HEK293 (cell line): Measurements from ENCODE around the gene RNF144A.

ENCODE experiments used
- CTCF ChIA-PET: fragments of 350-600 bp; formaldehyde crosslinking; extraction: SDS; loops from one replicate; lab custom pipeline; 2021; ENCODE audit warnings: antibody characterized with exemption; lab: Yijun Ruan, JAX
- POLR2A ChIA-PET: fragments of 300-600 bp; formaldehyde crosslinking; extraction: SDS; loops from one replicate; lab custom pipeline; 2020; ENCODE audit warnings: antibody characterized with exemption, inconsistent platforms; lab: Yijun Ruan, JAX
- H3K27ac ChIP-seq: fragments of 200-500 bp; sonication (Bioruptor generic); 2 replicates; pipeline ENCODE4 v1.5.1; 2014; ENCODE audit warnings: low read depth, low read length, control low read depth, inconsistent platforms; ENCODE audit errors: extremely low read depth
- H3K36me3 ChIP-seq, 2 experiments: fragments of 200-500 bp in 1 of 2; sonication (Bioruptor generic) in 1 of 2; 1 replicate in 1 of 2; 2 replicates in 1 of 2; pipeline ENCODE4 v1.5.1; 2014 to 2017; ENCODE audit warnings: inconsistent platforms in 2 of 2, low read length in 2 of 2; ENCODE audit not compliant: control insufficient read depth in 2 of 2, insufficient read depth in 1 of 2
- H3K4me1 ChIP-seq: fragments of 200-500 bp; sonication (Bioruptor generic); 2 replicates; pipeline ENCODE4 v1.5.1; 2014; ENCODE audit warnings: mild to moderate bottlenecking, low read length, inconsistent platforms; ENCODE audit not compliant: control insufficient read depth, insufficient read depth
- H3K4me3 ChIP-seq: 2 replicates; pipeline ENCODE4 v1.5.1; 2011; ENCODE audit warnings: low read depth, mild to moderate bottlenecking, control low read depth, low read length, moderate library complexity
- H3K9me3 ChIP-seq: fragments of 200-500 bp; sonication (Bioruptor generic); 2 replicates; pipeline ENCODE4 v1.5.1; 2014; ENCODE audit warnings: low read depth, low read length, inconsistent platforms; ENCODE audit not compliant: control insufficient read depth, insufficient read depth
- BCL11B ChIP-seq: fragments of 450-650 bp; formaldehyde crosslinking; IDR thresholded peaks from 2 replicates; pipeline ENCODE4 v1.5.1; 2016; ENCODE audit warnings: low read depth, missing biosample characterization, missing genetic modification characterization
- GFI1B ChIP-seq: fragments of 450-650 bp; formaldehyde crosslinking; IDR thresholded peaks from 2 replicates; pipeline ENCODE4 v1.5.1; 2016; ENCODE audit warnings: missing biosample characterization, missing genetic modification characterization
- GLI2 ChIP-seq: fragments of 450-650 bp; formaldehyde crosslinking; IDR thresholded peaks from 2 replicates; pipeline ENCODE4; 2017; ENCODE audit warnings: missing biosample characterization, missing genetic modification characterization, low read depth, borderline replicate concordance
- GLI4 ChIP-seq: fragments of 450-650 bp; formaldehyde crosslinking; IDR thresholded peaks from 2 replicates; pipeline ENCODE4 v1.5.1; 2016; ENCODE audit warnings: missing biosample characterization, missing genetic modification characterization
- HOXD13 ChIP-seq: sonication (generic); formaldehyde crosslinking; IDR thresholded peaks from 2 replicates; pipeline ENCODE4 v1.8.0; 2022; ENCODE audit warnings: missing genetic modification reagents, borderline replicate concordance
- KLF17 ChIP-seq: fragments of 450-650 bp; formaldehyde crosslinking; IDR thresholded peaks from 2 replicates; pipeline ENCODE4 v1.5.1; 2016; ENCODE audit warnings: missing biosample characterization, missing genetic modification characterization
- MZF1 ChIP-seq: fragments of 450-650 bp; formaldehyde crosslinking; IDR thresholded peaks from 2 replicates; pipeline ENCODE4 v1.5.1; 2017; ENCODE audit warnings: missing biosample characterization, missing genetic modification characterization, borderline replicate concordance
- PRDM4 ChIP-seq: fragments of 450-650 bp; formaldehyde crosslinking; IDR thresholded peaks from 2 replicates; pipeline ENCODE4 v1.5.1; 2017; ENCODE audit warnings: missing biosample characterization, missing genetic modification characterization
- PRDM6 ChIP-seq: fragments of 450-650 bp; formaldehyde crosslinking; IDR thresholded peaks from 2 replicates; pipeline ENCODE4 v1.5.1; 2017; ENCODE audit warnings: missing biosample characterization, missing genetic modification characterization
- RBAK ChIP-seq: fragments of 450-650 bp; formaldehyde crosslinking; IDR thresholded peaks from 2 replicates; pipeline ENCODE4 v1.5.1; 2016; ENCODE audit warnings: missing biosample characterization, missing genetic modification characterization
- SP2 ChIP-seq: fragments of 450-650 bp; formaldehyde crosslinking; IDR thresholded peaks from 2 replicates; pipeline ENCODE4 v1.5.1; 2016; ENCODE audit warnings: missing biosample characterization, missing genetic modification characterization
- TRIM28 ChIP-seq: IDR thresholded peaks from 2 replicates; pipeline ENCODE4 v1.6.1; 2011; ENCODE audit warnings: low read length, control low read depth, borderline replicate concordance
- WT1 ChIP-seq: fragments of 450-650 bp; formaldehyde crosslinking; IDR thresholded peaks from 2 replicates; pipeline ENCODE4 v1.5.1; 2016; ENCODE audit warnings: missing biosample characterization, missing genetic modification characterization
- ZBTB48 ChIP-seq: fragments of 450-650 bp; formaldehyde crosslinking; IDR thresholded peaks from 2 replicates; pipeline ENCODE4 v1.5.1; 2016; ENCODE audit warnings: missing biosample characterization, missing genetic modification characterization
- ZEB2 ChIP-seq: fragments of 450-650 bp; formaldehyde crosslinking; IDR thresholded peaks from 2 replicates; pipeline ENCODE4 v1.5.1; 2016; ENCODE audit warnings: missing biosample characterization, missing genetic modification characterization
- ZNF114 ChIP-seq: fragments of 450-650 bp; formaldehyde crosslinking; IDR thresholded peaks from 2 replicates; pipeline ENCODE4 v1.5.0; 2017; ENCODE audit warnings: missing biosample characterization, missing genetic modification characterization
- ZNF174 ChIP-seq: fragments of 450-650 bp; formaldehyde crosslinking; IDR thresholded peaks from 2 replicates; pipeline ENCODE4 v1.5.0; 2017; ENCODE audit warnings: missing biosample characterization, mild to moderate bottlenecking, missing genetic modification characterization
- ZNF239 ChIP-seq: fragments of 450-650 bp; formaldehyde crosslinking; IDR thresholded peaks from 2 replicates; pipeline ENCODE4 v1.5.1; 2016; ENCODE audit warnings: missing biosample characterization, missing genetic modification characterization
- ZNF248 ChIP-seq: fragments of 450-650 bp; formaldehyde crosslinking; IDR thresholded peaks from 2 replicates; pipeline ENCODE4 v1.5.1; 2017; ENCODE audit warnings: missing biosample characterization, missing genetic modification characterization
- ZNF449 ChIP-seq: fragments of 450-650 bp; formaldehyde crosslinking; IDR thresholded peaks from 2 replicates; pipeline ENCODE4 v1.5.1; 2017; ENCODE audit warnings: missing biosample characterization, mild to moderate bottlenecking, missing genetic modification characterization, moderate library complexity
- ZNF488 ChIP-seq: fragments of 450-650 bp; formaldehyde crosslinking; IDR thresholded peaks from 2 replicates; pipeline ENCODE4 v1.5.1; 2016; ENCODE audit warnings: missing biosample characterization, missing genetic modification characterization
- ZNF600 ChIP-seq: fragments of 450-650 bp; formaldehyde crosslinking; IDR thresholded peaks from 2 replicates; pipeline ENCODE4 v1.5.1; 2016; ENCODE audit warnings: missing biosample characterization, missing genetic modification characterization
- ZNF664 ChIP-seq: fragments of 450-650 bp; formaldehyde crosslinking; IDR thresholded peaks from 2 replicates; pipeline ENCODE4 v1.5.1; 2016; ENCODE audit warnings: missing biosample characterization, missing genetic modification characterization
- ZNF707 ChIP-seq: fragments of 450-650 bp; formaldehyde crosslinking; IDR thresholded peaks from 2 replicates; pipeline ENCODE4 v1.5.1; 2016; ENCODE audit warnings: missing biosample characterization, missing genetic modification characterization
- ZNF837 ChIP-seq: fragments of 450-650 bp; formaldehyde crosslinking; IDR thresholded peaks from 2 replicates; pipeline ENCODE4 v1.5.1; 2016; ENCODE audit warnings: missing biosample characterization, missing genetic modification characterization
- ZNF843 ChIP-seq: fragments of 450-650 bp; formaldehyde crosslinking; IDR thresholded peaks from 2 replicates; pipeline ENCODE4 v1.5.1; 2016; ENCODE audit warnings: missing biosample characterization, missing genetic modification characterization

RNF144A gene

GRCh38 chr2:6948677-6949351, 31.6 kb downstream of the RNF144A start (continued):
- TF ChIP-seq PRDM6: no peak
- no peak for TF ChIP-seq KLF17 (tag by site-specific recombination)
- TF ChIP-seq PRDM4 (tag by site-specific recombination): no peak
- TF ChIP-seq ZNF707 (tag by site-specific recombination): no peak
- no peak for TF ChIP-seq GLI4 (tag by site-specific recombination)
- TF ChIP-seq ZNF664 (tag by site-specific recombination): no peak
- TF ChIP-seq BCL11B (tag by site-specific recombination): no peak
- TF ChIP-seq ZEB2: no peak
- TF ChIP-seq GFI1B (tag by site-specific recombination): no peak
- no peak for TF ChIP-seq SP2 (tag by site-specific recombination)
- TF ChIP-seq GLI2 (tag by site-specific recombination): no peak
- TF ChIP-seq ZNF449 (tag by site-specific recombination): no peak
- no peak for TF ChIP-seq ZNF174 (tag by site-specific recombination)
- TF ChIP-seq ZNF843: no peak

GRCh38 chr2:6951046-6951445, 33.8 kb downstream of the RNF144A start:
- Histone ChIP-seq H3K27ac (no peak overlapping the region), H3K4me1 (peaks cover 7% of the 10 kb centered on the region; the same call in 1 of the 2 replicates), H3K9me3 (no peaks in the 10 kb centered on the region), H3K4me3 (no peak overlapping the region), H3K36me3 (no peaks in the 10 kb centered on the region)
- no peak for TF ChIP-seq ZNF600
- TF ChIP-seq WT1 (tag by site-specific recombination): no peak
- no peak for TF ChIP-seq ZBTB48
- no peak for TF ChIP-seq RBAK (tag by site-specific recombination)
- TF ChIP-seq TRIM28: no peak
- TF ChIP-seq MZF1 (tag by site-specific recombination): no peak
- no peak for TF ChIP-seq ZNF837 (tag by site-specific recombination)
- TF ChIP-seq ZNF114 (tag by site-specific recombination): no peak
- TF ChIP-seq HOXD13 (CRISPR knock-in tag): no peak
- TF ChIP-seq SP2 (tag by site-specific recombination): no peak
- TF ChIP-seq ZNF239 (tag by site-specific recombination): no peak
- TF ChIP-seq ZNF248 (tag by site-specific recombination): no peak
- TF ChIP-seq ZNF488: no peak
- POLR2A ChIA-PET: no interaction called here
- CTCF ChIA-PET: interaction anchor here (1.5 kb wide), 1 partner anchor 18 kb away, joined by 4 read pairs; no protein-coding TSS in a partner anchor
